GM12865 (cell line): ENCODE measurements around the gene PLD1.

Source experiments
- DNase-seq: peaks from one replicate; pipeline ENCODE4 v3.0.0; 2010; ENCODE audit warnings: low read depth
- H3K4me3 ChIP-seq: 2 replicates; pipeline ENCODE4 v1.5.1; 2011; ENCODE audit warnings: mild to moderate bottlenecking, low read depth, low read length, control low read depth
- CTCF ChIP-seq: IDR thresholded peaks from 2 replicates; pipeline ENCODE4 v1.5.1; 2011; ENCODE audit warnings: low read length, control low read depth, low read depth, inconsistent platforms; ENCODE audit not compliant: insufficient read depth; ENCODE audit errors: missing control alignments

The PLD1 gene

DNA sequence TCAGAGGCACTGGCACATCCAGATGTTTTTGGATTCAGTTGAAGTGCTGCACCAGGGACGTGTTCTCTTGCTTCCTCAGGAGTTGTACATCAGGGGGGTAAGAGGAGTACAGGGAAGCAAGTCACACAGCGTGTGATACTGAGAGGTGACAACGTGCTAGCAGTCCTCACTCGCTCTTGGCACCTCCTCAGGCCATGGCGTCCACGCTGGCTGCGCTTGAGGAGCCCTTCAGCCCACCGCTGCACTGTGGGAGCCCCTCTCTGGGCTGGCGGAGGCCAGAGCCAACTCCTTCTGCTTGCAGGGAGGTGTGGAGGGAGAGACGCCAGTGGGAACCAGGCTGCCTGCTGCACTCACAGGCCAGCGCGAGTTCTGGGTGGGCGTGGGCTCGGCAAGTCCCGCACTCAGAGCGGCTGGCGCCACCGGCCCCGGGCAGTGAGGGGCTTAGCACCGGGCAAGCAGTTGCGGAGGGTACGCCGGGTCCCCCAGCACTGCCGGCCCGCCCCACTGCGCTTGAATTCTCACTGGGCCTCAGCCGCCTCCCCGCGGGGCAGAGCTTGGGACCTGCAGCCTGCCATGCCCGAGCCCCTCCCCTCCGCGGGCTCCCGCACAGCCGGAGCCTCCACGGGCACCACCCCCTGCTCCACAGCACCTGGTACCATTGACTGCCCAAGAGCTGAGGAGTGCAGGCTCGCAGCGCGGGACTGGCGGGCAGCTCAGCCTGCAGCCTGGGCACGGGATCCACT is 64.5 kb downstream of the PLD1 start:
- H3K4me3 ChIP-seq = no peak overlapping the region
- no peak for DNase-seq
- no peak for TF ChIP-seq CTCF

DNA sequence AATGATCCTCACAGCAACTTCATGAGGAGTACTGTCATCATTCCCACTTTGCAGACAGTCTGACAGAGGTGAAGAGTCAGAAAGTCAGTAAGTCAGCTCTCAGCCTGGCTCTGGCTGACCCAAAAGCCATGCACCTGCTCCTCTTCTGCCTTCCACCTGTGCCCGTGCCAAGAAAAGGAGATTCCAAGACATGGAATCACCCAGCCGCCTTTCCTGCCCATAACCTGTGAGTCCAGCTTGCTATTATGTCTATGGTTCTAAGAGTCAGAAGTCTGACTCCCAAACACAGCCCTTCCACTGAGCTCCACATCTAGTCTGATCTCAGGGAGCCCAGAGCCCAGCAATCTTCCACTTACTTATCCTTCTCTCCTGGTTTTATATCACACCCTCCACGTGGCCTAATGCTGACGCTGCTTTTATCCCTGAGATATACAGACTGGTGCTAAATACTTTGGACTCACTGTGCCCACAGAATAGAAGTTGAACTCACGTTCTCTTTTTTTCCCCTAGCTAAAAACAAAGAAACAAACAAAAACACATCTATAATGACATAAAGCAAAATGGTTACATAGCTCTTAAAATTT is 66.0 kb downstream of the PLD1 start:
- no peak for TF ChIP-seq CTCF
- no peak overlapping the region for H3K4me3 ChIP-seq
- DNase-seq = no peak

- DNase-seq = no peak
- H3K4me3 ChIP-seq = no peak overlapping the region
- no peak for TF ChIP-seq CTCF
These were observed 66.7 kb downstream of the PLD1 start for GRCh38 chr3:171743327-171744157.

DNA sequence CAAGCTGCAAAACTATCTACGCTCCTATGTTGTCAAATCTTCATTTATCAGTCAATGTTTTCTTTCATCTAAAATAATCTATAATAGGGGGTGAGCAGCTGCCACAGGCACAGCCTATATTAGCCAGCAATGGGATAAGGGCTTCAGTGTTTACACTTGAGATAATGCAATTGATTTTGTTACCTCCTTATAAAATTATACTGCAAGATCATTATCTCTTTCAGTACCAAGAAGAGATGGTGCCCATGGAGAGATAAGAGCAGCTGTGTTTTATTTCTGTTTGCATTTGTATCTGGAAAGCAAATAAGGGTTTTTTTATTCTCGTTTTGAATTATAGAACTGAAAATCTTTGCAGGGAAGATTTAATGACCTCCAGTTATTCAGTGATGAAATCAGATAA is 68.9 kb downstream of the PLD1 start:
- no peak for DNase-seq
- TF ChIP-seq CTCF = no peak
- no peak overlapping the region for H3K4me3 ChIP-seq

GRCh38 chr3:171736556-171736955 is 73.7 kb downstream of the PLD1 start:
- H3K4me3 ChIP-seq = no peak overlapping the region
- no peak for DNase-seq
- TF ChIP-seq CTCF = no peak

GRCh38 chr3:171733561-171733960 is 76.7 kb downstream of the PLD1 start:
- H3K4me3 ChIP-seq = no peak overlapping the region
- no peak for DNase-seq
- TF ChIP-seq CTCF = no peak
